Psoas muscle (tissue), 8 donors: Measurements from ENCODE around the gene SLC13A3. TPM values are rescaled to one million over a fixed set of nuclear protein-coding genes. Genes with fewer than 3 reads are reported as not detected.

ENCODE experiments used
- ATAC-seq, 4 donors: fragments of 200-7000 bp; cut with Tn5 transposase; one replicate each; pipeline ENCODE4 v1.9.1; 2020; ENCODE audit warnings: moderate library complexity in 3 of 4, mild to moderate bottlenecking in 2 of 4
- DNase-seq, 2 donors: peaks; one replicate each; pipeline ENCODE4 v3.0.0-alpha.2; 2020
- H3K27ac ChIP-seq: fragments of 200-600 bp; one replicate; pipeline ENCODE4 v1.8.0; 2022
- H3K27me3 ChIP-seq, 3 donors: fragments of 200-600 bp in 1 of 3; one replicate each; pipeline versions ENCODE4 v1.6.1 to v1.8.0; 2013 to 2022; ENCODE audit warnings: low read length in 2 of 3, mild to moderate bottlenecking in 2 of 3, moderate library complexity in 1 of 3; ENCODE audit not compliant: insufficient read depth in 3 of 3
- H3K36me3 ChIP-seq, 2 donors: fragments of 200-600 bp in 1 of 2; one replicate each; pipeline versions ENCODE4 v1.6.1 to v1.8.0; 2013 to 2022; ENCODE audit warnings: low read depth in 1 of 2, mild to moderate bottlenecking in 1 of 2, moderate library complexity in 1 of 2; ENCODE audit not compliant: insufficient read depth in 1 of 2
- H3K4me1 ChIP-seq: fragments of 200-600 bp; one replicate; pipeline ENCODE4 v1.8.0; 2022
- H3K4me3 ChIP-seq: fragments of 200-600 bp; one replicate; pipeline ENCODE4 v1.8.0; 2022; ENCODE audit warnings: mild to moderate bottlenecking
- H3K9me3 ChIP-seq: fragments of 200-600 bp; one replicate; pipeline ENCODE4 v1.8.0; 2022
- CTCF ChIP-seq: fragments of 200-600 bp; IDR thresholded peaks from one replicate; pipeline ENCODE4 v1.8.0; 2022; ENCODE audit warnings: antibody characterized with exemption
- WGBS, 3 donors: extraction: QIAGEN DNeasy Blood & Tissue Kit; methylation state at CpG; one replicate each; pipeline versions ENCODE4 v1.1.6 to v1.1.7; 2013; 5-methylcytosine and 5-hydroxymethylcytosine counted together
- intact Hi-C, 2 donors: fragments of 100-400 bp; cut with DNase I; formaldehyde crosslinking; loops; one replicate each; pipeline versions ENCODE4 v1.11.0 to v1.14.2; 2022
- polyA plus RNA-seq, 3 donors: library from polyadenylated mRNA; stranded (reverse); fragments of 200-250 nt; gene quantifications; one replicate each; pipeline ENCODE4 v1.2.3, GENCODE V29; 2013
- total RNA-seq, 4 donors: library from RNA; stranded (reverse); fragmentation: NEBNext Ultra II Directional in 2 of 4; extraction: Animal tissue kit (Norgen Biotek cat#: 25700) in 2 of 4; gene quantifications; one replicate each; pipeline versions ENCODE4 v1.2.1 to v1.2.4, GENCODE V29; 2021 to 2023
- donor health status: healthy with polysubstance abuse.
- donor health status: DM: no; HTN: no; CAD: no; lungs with moderate emphysema.
- donor health status: Bipolar disorder and iron deficiency.
- donor health status: healthy.
- donor health status: DM: yes; HTN: yes; CAD: no.
- donor health status: DM: no; HTN: no; CAD: no.
- donor health status: DM: no; HTN: no; CAD: no.
- donor health status: DM: yes; HTN: yes; CAD: no.

Gene SLC13A3
- total and polyA plus RNA-seq, 7 donors, result 0.04 to 0.38 (median 0.15) TPM

GRCh38 chr20:46657137-46657536, 5.9 kb upstream of the SLC13A3 start:
- Histone ChIP-seq H3K27ac (no peak overlapping the region), H3K27me3 (peaks cover 0 to 32% (median 0%) of the 10 kb centered on the region in 3 donors), H3K4me3 (no peak overlapping the region), H3K36me3 (no peaks in the 10 kb centered on the region), H3K9me3 (no peaks in the 10 kb centered on the region), H3K4me1 (no peaks in the 10 kb centered on the region)
- DNase-seq (no peak), ATAC-seq (no peak)
- WGBS, 3 donors, result 74 to 82% (median 80%) methylated on average over 8 of the region's 8 CpGs
- no peak for TF ChIP-seq CTCF
- intact Hi-C loops, result no loop called here

- H3K4me3 ChIP-seq, result no peak overlapping the region
- H3K36me3 ChIP-seq, result no peaks in the 10 kb centered on the region
- H3K4me1 ChIP-seq, result no peaks in the 10 kb centered on the region
- intact Hi-C loops, result no loop called here
- DNase-seq, result no peak
- no peak for TF ChIP-seq CTCF
- H3K9me3 ChIP-seq, result no peaks in the 10 kb centered on the region
- no peak for ATAC-seq
- H3K27me3 ChIP-seq, result peaks cover 0 to 52% (median 9%) of the 10 kb centered on the region in 3 donors
- H3K27ac ChIP-seq, result no peak overlapping the region
These were observed 1.4 kb upstream of the SLC13A3 start for GRCh38 chr20:46652699-46653098.

GRCh38 chr20:46650575-46651090, 626 bp downstream of the SLC13A3 start:
- Histone ChIP-seq H3K4me1 (no peaks in the 10 kb centered on the region), H3K36me3 (no peaks in the 10 kb centered on the region), H3K4me3 (no peak overlapping the region), H3K27me3 (peaks cover 0 to 52% (median 9%) of the 10 kb centered on the region in 3 donors), H3K9me3 (no peaks in the 10 kb centered on the region), H3K27ac (no peak overlapping the region)
- WGBS, 3 donors, result 65 to 74% (median 68%) methylated on average over 10 of the region's 10 CpGs
- TF ChIP-seq CTCF, result no peak
- ATAC-seq (no peak), DNase-seq (no peak)
- intact Hi-C loops, result no loop called here

- DNase-seq (no peak), ATAC-seq (no peak)
- no peak for TF ChIP-seq CTCF
- no peak overlapping the region for H3K4me3 ChIP-seq
- H3K27ac ChIP-seq, result no peak overlapping the region
- no peaks in the 10 kb centered on the region for H3K9me3 ChIP-seq
- no peaks in the 10 kb centered on the region for H3K36me3 ChIP-seq
- peaks cover 0 to 49% (median 9%) of the 10 kb centered on the region in 3 donors for H3K27me3 ChIP-seq
- intact Hi-C loops, result no loop called here
- H3K4me1 ChIP-seq, result no peaks in the 10 kb centered on the region
- 94 to 96% (median 95%) methylated on average over 9 of the region's 9 CpGs for WGBS, 3 donors
These were observed 1.2 kb downstream of the SLC13A3 start for GRCh38 chr20:46649965-46650542.

- intact Hi-C loops, result no loop called here
- no peaks in the 10 kb centered on the region for H3K36me3 ChIP-seq
- 65 to 70% (median 65%) methylated on average over 3 of the region's 3 CpGs for WGBS, 3 donors
These were observed 1.7 kb downstream of the SLC13A3 start for GRCh38 chr20:46649650-46649949.

More at GRCh38 chr20:46649650-46649949, 1.7 kb downstream of the SLC13A3 start:
- ATAC-seq (no peak), DNase-seq (no peak)
- no peak overlapping the region for H3K27ac ChIP-seq
- no peak for TF ChIP-seq CTCF
- no peak overlapping the region for H3K4me3 ChIP-seq
- no peaks in the 10 kb centered on the region for H3K4me1 ChIP-seq
- peaks cover 0 to 45% (median 9%) of the 10 kb centered on the region in 3 donors for H3K27me3 ChIP-seq
- no peaks in the 10 kb centered on the region for H3K9me3 ChIP-seq
